Heart right ventricle (tissue), 16 donors: ENCODE data around the gene LRRC42. TPM values are rescaled to one million over a fixed set of nuclear protein-coding genes. Genes with fewer than 3 reads are reported as not detected.
"Not testable (repeated sequence)": the region's sequence is repeated elsewhere in the genome, so short reads cannot be mapped to it uniquely, and the experiment has no call there.

Experiments used
- ATAC-seq, 8 donors: fragments of 200-7000 bp; cut with Tn5 transposase; one replicate each; pipeline ENCODE4 v1.9.1; 2020; ENCODE audit warnings: mild to moderate bottlenecking in 8 of 8, moderate library complexity in 8 of 8, moderate number of reproducible peaks in 1 of 8
- DNase-seq, 2 donors: peaks; one replicate each; pipeline ENCODE4 v3.0.0-alpha.2; 2020
- H3K27ac ChIP-seq, 10 donors: fragments of 200-600 bp; sonication (generic) in 2 of 10; one replicate each; pipeline versions ENCODE4 v1.5.0 to v1.8.0; 2020 to 2022; ENCODE audit warnings: mild to moderate bottlenecking in 3 of 10
- H3K27me3 ChIP-seq, 7 donors: fragments of 200-600 bp; one replicate each; pipeline ENCODE4 v1.8.0; 2021 to 2022; ENCODE audit warnings: mild to moderate bottlenecking in 2 of 7
- H3K36me3 ChIP-seq, 9 donors: fragments of 200-600 bp; sonication (generic) in 1 of 9; one replicate each; pipeline versions ENCODE4 v1.5.0 to v1.8.0; 2020 to 2022; ENCODE audit warnings: mild to moderate bottlenecking in 2 of 9
- H3K4me1 ChIP-seq, 9 donors: fragments of 200-600 bp; sonication (generic) in 1 of 9; one replicate each; pipeline versions ENCODE4 v1.5.0 to v1.8.0; 2020 to 2022; ENCODE audit warnings: mild to moderate bottlenecking in 4 of 9
- H3K4me3 ChIP-seq, 10 donors: fragments of 200-600 bp; sonication (generic) in 2 of 10; one replicate each; pipeline versions ENCODE4 v1.5.0 to v1.8.0; 2020 to 2022; ENCODE audit warnings: mild to moderate bottlenecking in 7 of 10, moderate library complexity in 2 of 10
- H3K9me3 ChIP-seq, 11 donors: fragments of 200-600 bp in 10 of 11; sonication (generic) in 2 of 11; one replicate each; pipeline versions ENCODE4 v1.5.0 to v1.8.0; 2013 to 2022; ENCODE audit warnings: mild to moderate bottlenecking in 2 of 11, control low read depth in 1 of 11, moderate library complexity in 1 of 11
- CTCF ChIP-seq, 9 donors: fragments of 200-600 bp; sonication (generic) in 2 of 9; IDR thresholded peaks; one replicate each; pipeline versions ENCODE4 v1.5.0 to v1.8.0; 2021 to 2022; ENCODE audit warnings: antibody characterized with exemption in 9 of 9, mild to moderate bottlenecking in 5 of 9, moderate library complexity in 1 of 9
- WGBS, 2 donors: extraction: QIAGEN DNeasy Blood & Tissue Kit; methylation state at CpG; one replicate each; pipeline ENCODE4 v1.1.7; 2013; ENCODE audit warnings: inconsistent platforms in 1 of 2; 5-methylcytosine and 5-hydroxymethylcytosine counted together
- intact Hi-C, 10 donors: fragments of 100-400 bp; cut with DNase I; formaldehyde crosslinking; loops; one replicate each; pipeline versions ENCODE4 v1.11.1 to v1.14.2; 2022
- polyA plus RNA-seq, 2 donors: library from polyadenylated mRNA; stranded (reverse); fragments of 200-250 nt; gene quantifications; one replicate each; pipeline ENCODE4 v1.2.3, GENCODE V29; 2013
- total RNA-seq, 10 donors: library from RNA; stranded (reverse); fragmentation: NEBNext Ultra II Directional in 3 of 10; extraction: Animal tissue kit (Norgen Biotek cat#: 25700) in 3 of 10; gene quantifications; one replicate each; pipeline versions ENCODE4 v1.2.1 to v1.2.4, GENCODE V29; 2021 to 2023
- donor health status: Arrhythmogenic right ventricular cardiomyopathy.
- donor health status: ischemic (EF 13 %, LVEDD 7.1; RV severe dilation, severe dysfunction).
- donor health status: healthy with polysubstance abuse.
- donor health status: DM: no; HTN: yes; CAD: no.
- donor health status: DM: no; HTN: no; CAD: no.
- donor health status: ischemic (EF 25% LVEDD 6.9; RV normal size, moderate dysfunction).
- donor health status: ischemic (EF 25% LVEDD 5.7; RV mildly dilated, moderate dysfunction).
- donor health status: healthy.
- donor health status: DM: yes; HTN: yes; CAD: no.
- donor health status: Ischemic cardiomyopathy.
- donor health status: ischemic (EF 35%, LVEDD 5.7; RV mildly dilated, moderate dysfunction).
- donor health status: nonischemic (EF 11% LVEDD 7.7; RV severe dilation, severe dysfunction).
- donor health status: DM: yes; HTN: yes; CAD: no.
- donor health status: PGD.
- donor health status: ischemic (EF 29% LVEDD 5.4; RV normal size, mild dysfunction).
- donor health status: nonischemic (EF 23%, LVEDD 6.1; RV moderate dilation, normal function).

LRRC42 gene
- total and polyA plus RNA-seq, 12 donors, result 2.9 to 16.5 (median 13.9) TPM

- H3K36me3 ChIP-seq, result no peaks in the 10 kb centered on the region
- DNase-seq, result no peak
These were observed 55.4 kb downstream of the LRRC42 start for GRCh38 chr1:54001591-54001990.

GRCh38 chr1:54002544-54003248, 56.5 kb downstream of the LRRC42 start:
- Histone ChIP-seq H3K4me1 (no peaks in the 10 kb centered on the region), H3K36me3 (no peaks in the 10 kb centered on the region), H3K27me3 (peaks cover 0 to 3% (median 0%) of the 10 kb centered on the region in 7 donors), H3K9me3 (no peaks in the 10 kb centered on the region), H3K4me3 (no peak overlapping the region), H3K27ac (no peak overlapping the region)
- no peak for DNase-seq
- ATAC-seq, result no peak
- intact Hi-C loops, result no loop called here
- no peak for TF ChIP-seq CTCF (IDR thresholded peaks at IDR 0.05)
- WGBS, 2 donors, result 55 to 86% methylated on average over 9 of the region's 9 CpGs

More at GRCh38 chr1:54001591-54001990, 55.4 kb downstream of the LRRC42 start:
- Histone ChIP-seq H3K27me3 (no peaks in the 10 kb centered on the region), H3K27ac (no peak overlapping the region), H3K4me3 (no peak overlapping the region), H3K9me3 (no peaks in the 10 kb centered on the region), H3K4me1 (no peaks in the 10 kb centered on the region)
- 71 to 72% methylated on average over 3 of the region's 3 CpGs for WGBS, 2 donors
- intact Hi-C loops, result no loop called here
- no peak for ATAC-seq
- no peak for TF ChIP-seq CTCF (IDR thresholded peaks at IDR 0.05)

- Histone ChIP-seq H3K27ac (no peak overlapping the region), H3K27me3 (peaks cover 0 to 5% (median 0%) of the 10 kb centered on the region in 7 donors), H3K9me3 (no peaks in the 10 kb centered on the region), H3K36me3 (no peaks in the 10 kb centered on the region), H3K4me1 (no peaks in the 10 kb centered on the region), H3K4me3 (no peak overlapping the region)
- ATAC-seq (no peak), DNase-seq (no peak)
- 90 to 96% methylated on average over 12 of the region's 12 CpGs for WGBS, 2 donors
- intact Hi-C loops, result no loop called here
- TF ChIP-seq CTCF (IDR thresholded peaks at IDR 0.05), result no peak
These were observed 57.1 kb downstream of the LRRC42 start for GRCh38 chr1:54003249-54003646.

GRCh38 chr1:54003750-54004480, 57.8 kb downstream of the LRRC42 start:
- ATAC-seq, result peak in 1 of 8 donors; percentile 45
- intact Hi-C loops, result not testable (repeated sequence)

More at GRCh38 chr1:54003750-54004480, 57.8 kb downstream of the LRRC42 start:
- H3K36me3 ChIP-seq, H3K4me3 ChIP-seq, H3K4me1 ChIP-seq, H3K27ac ChIP-seq, H3K9me3 ChIP-seq, DNase-seq, H3K27me3 ChIP-seq: not testable (repeated sequence)
- WGBS, 2 donors, result 92 to 97% methylated on average over 19 of the region's 19 CpGs
